Heart left ventricle (tissue), 16 donors: Measurements from ENCODE around the gene DGKZ. TPM values are rescaled to one million over a fixed set of nuclear protein-coding genes. Genes with fewer than 3 reads are reported as not detected.

Experiments used
- ATAC-seq, 4 donors: fragments of 200-7000 bp; cut with Tn5 transposase; one replicate each; pipeline ENCODE4 v1.9.1; 2020 to 2022; ENCODE audit warnings: moderate library complexity in 4 of 4, mild to moderate bottlenecking in 3 of 4, moderate number of reproducible peaks in 1 of 4
- DNase-seq, 5 donors: peaks; one replicate each; pipeline ENCODE4 v3.0.0-alpha.2; 2020
- H3K27ac ChIP-seq, 12 donors: fragments of 200-600 bp; sonication (generic) in 4 of 12; one replicate each; pipeline versions ENCODE4 v1.5.0 to v1.8.0; 2016 to 2022; ENCODE audit warnings: mild to moderate bottlenecking in 2 of 12
- H3K27me3 ChIP-seq, 9 donors: fragments of 200-600 bp; sonication (generic) in 2 of 9; one replicate each; pipeline versions ENCODE4 v1.5.1 to v1.8.0; 2016 to 2022; ENCODE audit warnings: mild to moderate bottlenecking in 3 of 9
- H3K36me3 ChIP-seq, 9 donors: fragments of 200-600 bp; sonication (generic) in 2 of 9; one replicate each; pipeline versions ENCODE4 v1.5.0 to v1.8.0; 2018 to 2022; ENCODE audit warnings: mild to moderate bottlenecking in 2 of 9
- H3K4me1 ChIP-seq, 12 donors: fragments of 200-600 bp; sonication (generic) in 4 of 12; one replicate each; pipeline versions ENCODE4 v1.5.0 to v1.8.0; 2016 to 2022; ENCODE audit warnings: mild to moderate bottlenecking in 3 of 12
- H3K4me3 ChIP-seq, 12 donors: fragments of 200-600 bp; sonication (generic) in 4 of 12; one replicate each; pipeline versions ENCODE4 v1.5.0 to v1.8.0; 2017 to 2022; ENCODE audit warnings: mild to moderate bottlenecking in 9 of 12, moderate library complexity in 4 of 12
- H3K9me3 ChIP-seq, 12 donors: fragments of 200-600 bp; sonication (generic) in 4 of 12; one replicate each; pipeline versions ENCODE4 v1.5.0 to v1.8.0; 2016 to 2022; ENCODE audit warnings: mild to moderate bottlenecking in 1 of 12
- CTCF ChIP-seq, 12 donors: fragments of 200-600 bp; sonication (generic) in 4 of 12; IDR thresholded peaks; one replicate each; pipeline versions ENCODE4 v1.5.0 to v1.8.0; 2018 to 2022; ENCODE audit warnings: antibody characterized with exemption in 12 of 12, mild to moderate bottlenecking in 5 of 12
- POLR2A ChIP-seq, 2 donors: fragments of 450-650 bp; IDR thresholded peaks; one replicate each; pipeline ENCODE4 v1.6.1; 2017; ENCODE audit warnings: antibody characterized with exemption in 2 of 2, mild to moderate bottlenecking in 2 of 2, moderate library complexity in 2 of 2
- WGBS, 4 donors: extraction: QIAGEN DNeasy Blood & Tissue Kit in 2 of 4; methylation state at CpG; one replicate each; pipeline versions ENCODE4 v1.1.5 to v1.1.7; 2013 to 2018; 5-methylcytosine and 5-hydroxymethylcytosine counted together
- intact Hi-C, 10 donors: fragments of 100-400 bp; cut with DNase I; formaldehyde crosslinking; loops; one replicate each; pipeline versions ENCODE4 v1.11.1 to v1.14.2; 2022
- polyA plus RNA-seq, 2 donors: library from polyadenylated mRNA; stranded (reverse); fragments of 200-250 nt; gene quantifications; one replicate each; pipeline ENCODE4 v1.2.3, GENCODE V29; 2013
- total RNA-seq, 9 donors: library from RNA; depleted of rRNA in 2 of 9; stranded (reverse); fragments of >200 nt in 2 of 9; fragmentation: NEBNext Ultra II Directional in 3 of 9; extraction: Animal tissue kit (Norgen Biotek cat#: 25700) in 3 of 9; gene quantifications; one replicate each; pipeline versions ENCODE4 v1.1.0 to v1.2.4, GENCODE V29; 2016 to 2023
- donor health status: ischemic (EF 13 %, LVEDD 7.1; RV severe dilation, severe dysfunction).
- donor health status: healthy with polysubstance abuse.
- donor health status: DM: no; HTN: yes; CAD: no.
- donor health status: DM: no; HTN: no; CAD: no.
- donor health status: ischemic (EF 25% LVEDD 6.9; RV normal size, moderate dysfunction).
- donor health status: ischemic (EF 25% LVEDD 5.7; RV mildly dilated, moderate dysfunction).
- donor health status: healthy.
- donor health status: DM: yes; HTN: yes; CAD: no.
- donor health status: ischemic (EF 35%, LVEDD 5.7; RV mildly dilated, moderate dysfunction).
- donor health status: nonischemic (EF 11% LVEDD 7.7; RV severe dilation, severe dysfunction).
- donor health status: DM: yes; HTN: yes; CAD: no.
- donor health status: PGD.
- donor health status: ischemic (EF 29% LVEDD 5.4; RV normal size, mild dysfunction).
- donor health status: nonischemic (EF 23%, LVEDD 6.1; RV moderate dilation, normal function).

DGKZ gene
- total and polyA plus RNA-seq, 11 donors = 41.7 to 114 (median 59.5) TPM

GRCh38 chr11:46366260-46366659, 19.0 kb downstream of the DGKZ start:
- 91 to 93% (median 92%) methylated on average over 13 to 22 of the region's 22 CpGs for WGBS, 4 donors
- Histone ChIP-seq H3K9me3 (no peaks in the 10 kb centered on the region), H3K27me3 (no peaks in the 10 kb centered on the region), H3K4me3 (no peak overlapping the region), H3K36me3 (peaks cover 0 to 68% (median 33%) of the 10 kb centered on the region in 9 donors), H3K4me1 (peaks cover 12 to 66% (median 53%) of the 10 kb centered on the region in 12 donors), H3K27ac (peak overlapping the region in 1 of 12 donors; percentile 93)
- DNase-seq (no peak), ATAC-seq (no peak)
- no peak for TF ChIP-seq POLR2A (IDR thresholded peaks at IDR 0.05)
- intact Hi-C loops = loop anchor here in 3 of 10 donors (2.0 to 5.0 kb wide), 3 partner anchors 13 to 129 kb away; no protein-coding TSS in a partner anchor

GRCh38 chr11:46366661-46367161, 19.4 kb downstream of the DGKZ start:
- no peaks in the 10 kb centered on the region for H3K27me3 ChIP-seq
- H3K4me3 ChIP-seq = no peak overlapping the region
- H3K27ac ChIP-seq = peak overlapping the region in 4 of 12 donors; percentile 0 to 46 (median 30)
- intact Hi-C loops = loop anchor here in 3 of 10 donors (2.0 to 5.0 kb wide), 3 partner anchors 14 to 129 kb away; no protein-coding TSS in a partner anchor
- no peak for ATAC-seq
- WGBS, 4 donors = 92 to 95% (median 93%) methylated on average over 21 to 31 of the region's 31 CpGs
- H3K4me1 ChIP-seq = peaks cover 12 to 61% (median 49%) of the 10 kb centered on the region in 12 donors
- peaks cover 0 to 72% (median 37%) of the 10 kb centered on the region in 9 donors for H3K36me3 ChIP-seq
- TF ChIP-seq CTCF (IDR thresholded peaks at IDR 0.05) (no peak), POLR2A (IDR thresholded peaks at IDR 0.05) (no peak)
- DNase-seq = no peak
- H3K9me3 ChIP-seq = no peaks in the 10 kb centered on the region

GRCh38 chr11:46367244-46367915, 20.1 kb downstream of the DGKZ start:
- Histone ChIP-seq H3K27me3 (no peaks in the 10 kb centered on the region), H3K4me3 (peak overlapping the region in 1 of 12 donors; percentile 7), H3K27ac (peak overlapping the region in 5 of 12 donors; percentile 0 to 46 (median 24)), H3K9me3 (no peaks in the 10 kb centered on the region), H3K4me1 (peaks cover 10 to 55% (median 42%) of the 10 kb centered on the region in 12 donors), H3K36me3 (peaks cover 0 to 79% (median 44%) of the 10 kb centered on the region in 9 donors)
- WGBS, 4 donors = 22 to 27% (median 24%) methylated on average over 6 to 32 of the region's 32 CpGs
- intact Hi-C loops = loop anchor here in 3 of 10 donors (2.0 to 5.0 kb wide), 3 partner anchors 15 to 130 kb away; no protein-coding TSS in a partner anchor
- TF ChIP-seq POLR2A (IDR thresholded peaks at IDR 0.05) = no peak
- peak; percentile 88 to 96 (median 92) for TF ChIP-seq CTCF (IDR thresholded peaks at IDR 0.05)
- peak; percentile 68 to 87 (median 74) for DNase-seq
- ATAC-seq = peak; percentile 27 to 59 (median 36)

- H3K4me3 ChIP-seq = no peak overlapping the region
- DNase-seq = no peak
- no peaks in the 10 kb centered on the region for H3K9me3 ChIP-seq
- ATAC-seq = no peak
- peak overlapping the region in 2 of 12 donors; percentile 9 to 46 for H3K27ac ChIP-seq
- H3K4me1 ChIP-seq = peaks cover 4 to 50% (median 37%) of the 10 kb centered on the region in 12 donors
- peaks cover 0 to 84% (median 49%) of the 10 kb centered on the region in 9 donors for H3K36me3 ChIP-seq
- intact Hi-C loops = loop anchor here in 3 of 10 donors (2.0 to 5.0 kb wide), 3 partner anchors 15 to 131 kb away; no protein-coding TSS in a partner anchor
- no peaks in the 10 kb centered on the region for H3K27me3 ChIP-seq
- WGBS, 4 donors = 62 to 84% (median 80%) methylated on average over 11 to 12 of the region's 12 CpGs
- TF ChIP-seq CTCF (IDR thresholded peaks at IDR 0.05) (peak in 5 of 12 donors; percentile 3 to 38 (median 12)), POLR2A (IDR thresholded peaks at IDR 0.05) (no peak)
Observed at GRCh38 chr11:46367916-46368267, 20.6 kb downstream of the DGKZ start.
